Uterus (tissue), 2 donors: ENCODE measurements around the gene HOXA3.

Experiments
- POLR2A ChIP-seq, 2 donors: fragments of 450-650 bp; IDR thresholded peaks; one replicate each; pipeline ENCODE4 v1.6.1; 2016; ENCODE audit warnings: antibody characterized with exemption in 2 of 2, mild to moderate bottlenecking in 1 of 2, moderate library complexity in 1 of 2
- TF ChIP-seq, protein P1 (sequence below), 4 experiments: fragments of 200-600 bp in 2 of 4; fragments of 450-650 bp in 2 of 4; sonication (generic) in 2 of 4; IDR thresholded peaks; one replicate each; pipeline ENCODE4 v1.5.1; 2016 to 2019; ENCODE audit warnings: antibody characterized with exemption in 4 of 4, mild to moderate bottlenecking in 2 of 4, moderate library complexity in 1 of 4

DNA sequence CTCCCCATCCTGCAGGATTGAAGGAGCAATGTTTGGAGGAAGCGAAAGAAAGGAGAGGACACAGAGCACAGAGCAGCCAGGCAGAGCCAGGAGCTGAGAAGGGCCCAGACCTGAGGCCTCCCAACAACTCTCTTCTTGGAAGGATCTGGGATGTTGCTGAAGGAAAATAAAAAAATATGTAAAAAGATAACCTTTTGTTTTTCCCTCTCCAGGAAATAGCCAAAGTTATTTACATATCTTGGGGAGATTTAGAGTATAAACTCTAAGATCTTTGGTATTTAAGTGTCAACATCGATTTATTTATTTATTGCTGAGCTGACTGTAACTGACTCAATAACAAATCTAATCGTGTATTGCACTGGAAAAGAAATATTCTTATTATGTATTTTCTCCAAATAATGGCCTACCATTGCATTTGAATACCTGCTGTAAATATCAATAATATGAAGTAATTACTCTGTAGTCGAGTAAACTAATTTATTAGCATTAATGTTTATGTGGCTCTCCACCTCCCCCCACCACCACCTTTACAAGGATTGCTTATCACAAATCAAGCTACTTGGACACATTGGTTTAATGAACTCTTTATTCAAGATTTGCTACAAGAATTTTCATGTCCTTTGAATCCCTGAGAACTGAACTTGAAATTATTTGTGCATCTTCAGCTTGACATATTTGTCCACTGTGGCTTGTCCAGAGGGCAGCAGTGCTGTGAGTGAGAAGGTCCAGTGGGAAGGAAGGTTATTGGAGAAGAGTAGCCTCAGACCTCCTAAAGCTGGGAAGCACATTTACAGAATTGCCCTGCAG lies 34.5 kb upstream of the HOXA3 start:
- TF ChIP-seq, protein P1, sequence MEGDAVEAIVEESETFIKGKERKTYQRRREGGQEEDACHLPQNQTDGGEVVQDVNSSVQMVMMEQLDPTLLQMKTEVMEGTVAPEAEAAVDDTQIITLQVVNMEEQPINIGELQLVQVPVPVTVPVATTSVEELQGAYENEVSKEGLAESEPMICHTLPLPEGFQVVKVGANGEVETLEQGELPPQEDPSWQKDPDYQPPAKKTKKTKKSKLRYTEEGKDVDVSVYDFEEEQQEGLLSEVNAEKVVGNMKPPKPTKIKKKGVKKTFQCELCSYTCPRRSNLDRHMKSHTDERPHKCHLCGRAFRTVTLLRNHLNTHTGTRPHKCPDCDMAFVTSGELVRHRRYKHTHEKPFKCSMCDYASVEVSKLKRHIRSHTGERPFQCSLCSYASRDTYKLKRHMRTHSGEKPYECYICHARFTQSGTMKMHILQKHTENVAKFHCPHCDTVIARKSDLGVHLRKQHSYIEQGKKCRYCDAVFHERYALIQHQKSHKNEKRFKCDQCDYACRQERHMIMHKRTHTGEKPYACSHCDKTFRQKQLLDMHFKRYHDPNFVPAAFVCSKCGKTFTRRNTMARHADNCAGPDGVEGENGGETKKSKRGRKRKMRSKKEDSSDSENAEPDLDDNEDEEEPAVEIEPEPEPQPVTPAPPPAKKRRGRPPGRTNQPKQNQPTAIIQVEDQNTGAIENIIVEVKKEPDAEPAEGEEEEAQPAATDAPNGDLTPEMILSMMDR (IDR thresholded peaks at IDR 0.05): no peak
- no peak for TF ChIP-seq POLR2A (IDR thresholded peaks at IDR 0.05)
